GM21825 (cell line): ENCODE measurements around the gene NHSL1.

ENCODE experiments used
- ATAC-seq: cut with Tn5 transposase; IDR thresholded peaks from one replicate; pipeline ENCODE4 v1.9.1; 2021; ENCODE audit warnings: mild to moderate bottlenecking, moderate library complexity; ENCODE audit not compliant: unreplicated experiment

The NHSL1 gene

DNA sequence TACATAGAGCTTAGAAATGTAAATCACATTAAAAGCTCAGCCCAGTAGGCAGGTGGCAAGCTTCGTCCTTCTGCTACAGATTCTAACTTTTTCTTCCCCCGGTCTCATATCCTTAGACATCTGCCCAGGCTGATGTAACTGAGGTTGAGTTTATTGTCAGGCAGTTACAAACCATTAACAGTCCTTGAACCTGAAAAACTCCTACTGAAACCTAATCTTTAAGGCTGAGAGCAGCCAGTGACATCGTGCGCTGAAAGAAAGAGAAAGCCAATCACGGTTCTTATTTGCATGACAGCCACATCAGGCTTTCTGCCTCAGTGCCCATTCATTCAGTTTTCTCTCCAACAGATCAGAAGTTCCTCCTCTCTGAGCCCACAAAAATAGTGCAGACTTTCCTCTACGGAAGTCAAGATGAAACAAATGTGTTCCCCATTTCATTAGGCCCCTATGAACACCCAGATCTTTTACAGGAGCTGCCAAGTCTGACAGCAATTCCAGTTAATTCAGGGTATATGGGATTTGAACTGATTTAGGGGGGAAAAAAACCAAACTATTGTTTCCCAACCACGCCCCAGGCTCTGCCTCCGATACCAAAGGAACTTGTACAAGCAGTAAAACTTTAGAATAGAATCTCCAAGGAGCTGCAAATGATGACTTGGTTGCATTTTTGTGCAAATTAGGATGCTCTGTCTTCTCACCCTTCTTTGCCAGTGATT, at the start of gene NHSL1:
Gene NHSL1 (minus strand): TSS at position 192 of the 716 bp plus-strand sequence. CDS start 204 bp downstream, outside the sequence.
- peak; percentile 92 for ATAC-seq

- no peak for ATAC-seq
These were observed 47.5 kb upstream of the NHSL1 start for GRCh38 chr6:138546733-138547185.

DNA sequence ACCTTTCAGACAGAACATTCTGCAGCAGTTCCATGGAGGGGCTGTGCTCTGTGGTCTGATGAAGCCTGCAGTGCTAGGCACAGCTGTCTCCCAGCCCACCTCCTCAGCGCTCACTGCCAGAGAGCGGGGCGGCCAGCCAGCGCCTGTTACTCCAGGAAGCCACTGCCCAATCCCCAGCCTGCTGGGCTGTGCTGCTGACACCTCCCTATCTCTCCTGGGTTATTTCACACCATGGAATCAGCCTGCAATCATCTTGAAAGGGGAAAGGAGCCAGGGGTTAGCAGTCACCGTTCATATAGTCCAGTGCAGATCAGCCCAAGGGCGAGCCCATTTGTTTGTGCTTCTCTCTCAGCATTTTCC, 46.3 kb upstream of the NHSL1 start:
- ATAC-seq: no peak

DNA sequence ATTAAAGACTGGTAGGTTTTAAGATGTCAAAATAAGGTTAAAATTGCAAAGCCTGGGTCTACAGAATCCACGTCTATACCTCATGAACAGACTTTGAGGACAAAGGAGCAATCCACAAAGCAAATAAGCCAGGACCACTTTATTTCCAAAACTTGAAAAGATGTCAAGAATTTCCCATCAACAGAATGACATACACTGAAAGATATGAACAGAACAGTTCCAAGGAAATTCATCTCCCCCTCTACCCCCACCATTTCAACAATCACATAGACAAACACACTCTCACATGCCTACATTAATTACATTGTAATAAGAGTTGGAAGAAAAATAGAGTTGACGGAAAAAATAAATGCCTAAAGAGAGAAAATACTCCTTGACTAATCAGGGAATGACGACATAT, 45.2 kb upstream of the NHSL1 start:
- ATAC-seq: no peak

DNA sequence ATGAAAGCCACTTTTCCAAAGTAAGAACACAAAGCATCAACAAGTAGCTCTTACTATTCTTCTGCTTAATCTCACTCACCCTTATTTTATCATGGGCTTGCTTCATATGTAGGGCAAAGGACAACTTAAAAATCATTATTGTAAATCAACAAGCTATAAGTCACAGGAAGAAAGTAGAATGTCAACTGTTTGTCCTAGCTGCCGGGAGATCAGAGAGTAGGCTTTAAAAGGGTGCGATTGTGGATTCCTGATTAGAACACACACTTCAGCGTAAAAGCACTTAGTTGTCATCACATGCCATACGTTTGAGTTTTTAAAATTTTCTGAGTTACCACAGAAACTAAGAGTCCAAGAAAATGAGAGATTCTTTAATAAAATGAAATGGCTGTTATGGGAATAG, 44.4 kb upstream of the NHSL1 start:
- ATAC-seq: no peak

- ATAC-seq: no peak
These were observed 42.7 kb upstream of the NHSL1 start for GRCh38 chr6:138541823-138542481.

GRCh38 chr6:138540468-138540867, 41.2 kb upstream of the NHSL1 start:
- ATAC-seq: no peak

GRCh38 chr6:138539876-138540275, 40.6 kb upstream of the NHSL1 start:
- ATAC-seq: no peak

GRCh38 chr6:138538390-138539031, 39.2 kb upstream of the NHSL1 start:
- no peak for ATAC-seq

DNA sequence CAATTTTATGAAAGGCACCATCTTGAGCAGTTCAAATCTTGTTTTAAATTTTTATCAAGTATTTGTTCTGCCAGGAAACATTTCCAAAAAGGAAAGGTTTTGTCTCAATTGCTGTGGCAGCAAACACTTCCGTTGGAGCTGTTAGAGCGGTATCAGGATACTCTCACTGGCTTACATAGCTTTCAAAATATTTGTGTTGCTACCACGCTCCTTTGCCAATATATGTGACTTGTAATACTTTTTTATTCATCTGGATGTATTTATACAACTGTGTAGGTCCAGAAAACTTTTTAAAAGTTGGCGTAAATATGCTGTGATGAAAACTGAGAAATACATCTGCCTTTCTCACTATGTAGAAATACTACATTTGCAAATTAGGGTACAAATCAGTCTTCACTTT, 37.8 kb upstream of the NHSL1 start:
- ATAC-seq: no peak

DNA sequence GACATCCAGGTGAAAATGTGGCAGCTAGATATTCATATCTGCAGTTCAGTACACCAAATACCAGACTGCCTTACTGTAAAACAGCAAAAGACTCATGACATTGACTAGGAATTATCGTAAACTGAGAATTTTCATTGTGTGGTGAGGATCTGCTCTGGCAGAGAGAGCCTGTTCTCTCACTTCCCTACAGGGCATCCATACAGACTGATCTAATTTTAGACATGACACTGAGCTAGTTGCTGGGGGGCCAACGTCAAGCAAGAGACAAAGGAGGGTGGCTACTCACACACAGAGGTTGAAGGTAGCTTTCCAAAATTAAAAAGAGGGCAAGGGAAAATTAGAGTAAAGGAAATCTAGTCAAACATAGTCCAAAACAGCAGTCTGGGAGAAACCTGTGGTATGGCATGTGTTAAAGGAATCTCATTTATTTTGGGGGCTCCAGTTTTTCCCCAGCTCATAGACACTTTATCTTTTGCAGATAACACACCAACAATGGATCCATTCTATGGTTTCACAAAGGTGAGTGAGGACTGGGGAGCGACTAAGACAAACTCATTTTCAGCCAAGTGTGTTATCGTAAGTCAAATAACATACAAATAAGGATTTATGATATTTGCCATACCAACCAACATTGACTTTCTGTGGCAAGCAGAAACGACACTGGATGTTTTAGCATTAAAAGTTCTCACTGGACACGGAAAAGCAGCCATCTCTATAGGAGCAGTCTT, 36.6 kb upstream of the NHSL1 start:
- no peak for ATAC-seq

DNA sequence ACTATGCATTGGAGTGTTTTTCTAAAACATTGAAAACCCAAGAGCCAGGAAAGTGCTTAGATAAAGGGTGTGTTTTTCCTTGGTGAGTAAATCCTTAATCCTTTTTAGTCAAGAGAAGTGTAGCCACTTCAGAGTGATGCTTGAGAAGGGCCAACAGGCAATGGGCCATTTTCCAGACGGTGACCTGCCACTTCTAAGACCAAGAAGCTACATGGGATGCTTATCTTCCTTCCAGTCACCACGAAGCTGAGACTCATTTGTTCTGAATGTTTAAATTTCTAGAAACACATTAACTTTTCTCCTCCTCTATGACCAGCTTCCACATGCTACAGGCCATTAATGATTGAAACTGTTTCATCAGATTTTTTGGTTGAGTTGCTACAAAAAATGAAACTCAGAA, 34.4 kb upstream of the NHSL1 start:
- ATAC-seq: no peak

DNA sequence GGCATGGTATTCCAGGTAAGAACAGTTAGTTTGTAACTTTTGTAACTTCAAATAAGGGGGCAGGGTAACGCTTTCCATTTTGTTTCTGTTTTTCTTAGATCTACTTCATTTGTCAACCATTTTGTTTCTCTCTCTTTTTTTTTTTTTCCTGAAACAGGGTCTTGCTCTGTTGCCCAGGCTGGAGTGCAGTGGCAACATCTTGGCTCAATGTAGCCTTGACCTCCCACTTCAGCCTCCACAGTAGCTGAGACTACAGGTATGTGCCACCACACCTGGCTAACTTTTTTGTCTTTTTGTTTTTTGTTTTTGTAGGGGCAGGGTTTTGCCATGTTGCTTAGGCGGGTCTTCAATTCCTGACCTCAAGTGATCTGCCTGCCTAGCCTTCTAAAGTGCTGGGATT, 32.1 kb upstream of the NHSL1 start:
- ATAC-seq: no peak

DNA sequence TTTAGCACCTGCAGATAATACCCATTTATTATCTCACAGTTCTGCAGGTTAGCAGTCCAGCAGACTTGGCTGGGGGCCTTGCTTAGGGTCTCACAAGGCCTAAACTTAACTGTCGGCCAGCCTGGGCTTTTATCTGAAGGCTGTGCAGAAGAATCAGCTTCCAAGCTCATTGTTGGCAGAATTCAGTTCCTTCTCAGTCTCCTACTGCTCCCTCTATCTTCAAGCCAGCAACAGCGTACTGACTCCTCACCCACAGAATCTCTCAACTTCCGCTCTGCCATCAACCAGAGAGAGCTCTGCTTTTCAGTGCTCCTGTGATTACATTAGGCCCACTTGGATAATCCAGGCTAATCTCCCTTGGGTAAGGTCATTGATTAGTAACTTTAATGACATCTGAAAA, 30.2 kb upstream of the NHSL1 start:
- ATAC-seq: no peak

DNA sequence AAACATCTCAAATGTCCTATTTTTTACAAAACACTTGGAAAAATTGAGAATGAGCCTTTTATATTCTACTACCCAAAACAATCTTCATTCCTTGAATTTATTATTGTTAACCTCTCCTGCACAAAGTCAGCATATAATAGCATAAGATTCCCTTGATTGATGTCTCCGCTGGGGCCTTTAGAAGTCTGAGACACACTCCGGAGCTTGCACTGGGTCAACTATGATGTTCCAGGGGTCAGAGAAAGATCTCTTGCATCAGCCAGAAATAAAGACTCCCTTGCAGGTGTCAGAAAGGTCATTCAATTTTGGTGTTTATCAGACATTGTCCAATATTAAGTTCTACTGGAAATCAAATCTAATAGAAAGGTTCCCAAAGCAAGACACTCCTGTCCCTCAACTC, 29.7 kb upstream of the NHSL1 start:
- no peak for ATAC-seq

- ATAC-seq: no peak
These were observed 28.8 kb upstream of the NHSL1 start for GRCh38 chr6:138528137-138528536.

- ATAC-seq: no peak
These were observed 28.3 kb upstream of the NHSL1 start for GRCh38 chr6:138527411-138528088.

DNA sequence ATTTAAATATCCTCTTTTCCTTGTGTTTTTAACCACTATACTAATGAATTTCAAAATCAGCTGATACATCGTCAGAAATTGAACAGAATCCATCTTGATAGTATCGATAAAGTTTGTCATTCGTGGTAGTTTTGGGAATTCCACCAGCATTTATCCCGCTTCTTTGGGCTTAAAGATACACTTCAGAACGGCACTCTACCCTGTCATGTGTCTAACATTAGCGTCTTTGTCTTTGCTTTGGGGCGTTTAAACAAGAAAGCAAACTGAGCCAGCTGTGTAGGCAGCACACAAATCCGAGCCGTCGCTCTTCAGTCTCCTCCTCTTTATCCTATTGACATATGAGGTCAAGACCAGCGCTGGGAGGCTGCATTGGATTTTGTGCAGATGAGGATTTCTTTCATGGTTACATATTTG, 27.5 kb upstream of the NHSL1 start:
- no peak for ATAC-seq

- ATAC-seq: no peak
These were observed 26.1 kb upstream of the NHSL1 start for GRCh38 chr6:138525355-138525754.

GRCh38 chr6:138524526-138524925, 25.2 kb upstream of the NHSL1 start:
- ATAC-seq: no peak
